Right lobe of liver (tissue), 6 donors: ENCODE results near the gene ZNF652. TPM values are rescaled to one million over a fixed set of nuclear protein-coding genes. Genes with fewer than 3 reads are reported as not detected.

ENCODE experiments used
- ATAC-seq, 4 donors: fragments of 200-7000 bp; cut with Tn5 transposase; one replicate each; pipeline ENCODE4 v1.9.1; 2020; ENCODE audit warnings: mild to moderate bottlenecking in 4 of 4, moderate library complexity in 4 of 4
- DNase-seq, 3 donors: peaks; one replicate each; pipeline ENCODE4 v3.0.0-alpha.2; 2020
- H3K27ac ChIP-seq, 3 donors: fragments of 200-600 bp; one replicate each; pipeline ENCODE4 v1.8.0; 2022
- H3K27me3 ChIP-seq, 2 donors: fragments of 200-600 bp; one replicate each; pipeline ENCODE4 v1.8.0; 2022
- H3K36me3 ChIP-seq, 4 donors: fragments of 200-600 bp; sonication (generic) in 1 of 4; one replicate each; pipeline versions ENCODE4 v1.5.1 to v1.8.0; 2017 to 2022; ENCODE audit warnings: control low read depth in 1 of 4
- H3K4me1 ChIP-seq, 4 donors: fragments of 200-600 bp; sonication (generic) in 1 of 4; one replicate each; pipeline versions ENCODE4 v1.5.1 to v1.8.0; 2017 to 2022; ENCODE audit warnings: control low read depth in 1 of 4
- H3K4me3 ChIP-seq, 3 donors: fragments of 200-600 bp; one replicate each; pipeline ENCODE4 v1.8.0; 2022
- H3K9me3 ChIP-seq, 4 donors: fragments of 200-600 bp; sonication (generic) in 1 of 4; one replicate each; pipeline versions ENCODE4 v1.5.1 to v1.8.0; 2017 to 2022; ENCODE audit warnings: control low read depth in 1 of 4
- POLR2A ChIP-seq: fragments of 450-650 bp; IDR thresholded peaks from one replicate; pipeline ENCODE4 v1.6.1; 2017; ENCODE audit warnings: antibody characterized with exemption, mild to moderate bottlenecking
- WGBS: methylation state at CpG from one replicate; pipeline ENCODE4 v1.1.6; 2018; ENCODE audit warnings: low coverage, low lambda C conversion rate; ENCODE audit not compliant: insufficient coverage; ENCODE audit errors: missing lambda C conversion rate; 5-methylcytosine and 5-hydroxymethylcytosine counted together
- intact Hi-C, 2 donors: fragments of 100-400 bp; cut with DNase I; formaldehyde crosslinking; loops; one replicate each; pipeline versions ENCODE4 v1.11.2 to v1.14.1; 2022
- total RNA-seq, 6 experiments: library from RNA; depleted of rRNA in 2 of 6; stranded (reverse); fragments of >200 nt in 2 of 6; fragmentation: NEBNext Ultra II Directional in 3 of 6; extraction: Animal tissue kit (Norgen Biotek cat#: 25700) in 3 of 6; gene quantifications; one replicate each; pipeline versions ENCODE4 v1.1.0 to v1.2.4, GENCODE V29; 2016 to 2023
- TF ChIP-seq, protein P1 (sequence below), 4 donors: fragments of 200-600 bp in 3 of 4; fragments of 450-650 bp in 1 of 4; IDR thresholded peaks; one replicate each; pipeline versions ENCODE4 v1.5.1 to v1.8.0; 2016 to 2022; ENCODE audit warnings: antibody characterized with exemption in 4 of 4, mild to moderate bottlenecking in 2 of 4
- donor health status: DM: no; HTN: yes; CAD: no.
- donor health status: DM: no; HTN: no; CAD: no.
- donor health status: DM: no; HTN: no; CAD: no.
- donor health status: DM: no; HTN: yes; CAD: no.
- donor health status: DM: no; HTN: yes; CAD: no.

Gene ZNF652
- total RNA-seq, 6 experiments from 2014 or later: 16.9 to 36.8 (median 24.3) TPM

DNA sequence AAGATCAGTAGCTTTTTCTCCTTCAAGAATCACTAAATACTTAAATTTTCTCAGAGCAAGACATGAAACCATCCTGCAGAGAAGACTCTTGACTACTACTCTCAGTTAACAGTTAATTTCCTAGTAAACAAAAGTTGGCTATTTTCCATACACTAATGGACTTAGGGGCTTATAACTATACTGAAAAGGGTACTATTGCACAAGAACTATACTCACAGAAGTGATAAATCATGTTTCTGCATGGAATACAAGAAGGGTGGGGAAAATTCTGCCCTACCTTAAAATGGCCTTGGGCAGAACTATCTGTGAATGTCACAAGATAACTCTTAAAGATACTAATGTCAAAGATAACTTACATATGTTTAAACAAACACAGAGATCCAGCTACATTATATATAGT is 12.5 kb downstream of the ZNF652 start:
- Histone ChIP-seq H3K27ac (no peak overlapping the region), H3K4me1 (peaks cover 0 to 20% (median 9%) of the 10 kb centered on the region in 4 donors), H3K9me3 (peaks cover 0 to 2% (median 0%) of the 10 kb centered on the region in 4 donors), H3K4me3 (no peak overlapping the region), H3K36me3 (no peaks in the 10 kb centered on the region), H3K27me3 (no peaks in the 10 kb centered on the region)
- ATAC-seq: no peak
- TF ChIP-seq, protein P1, sequence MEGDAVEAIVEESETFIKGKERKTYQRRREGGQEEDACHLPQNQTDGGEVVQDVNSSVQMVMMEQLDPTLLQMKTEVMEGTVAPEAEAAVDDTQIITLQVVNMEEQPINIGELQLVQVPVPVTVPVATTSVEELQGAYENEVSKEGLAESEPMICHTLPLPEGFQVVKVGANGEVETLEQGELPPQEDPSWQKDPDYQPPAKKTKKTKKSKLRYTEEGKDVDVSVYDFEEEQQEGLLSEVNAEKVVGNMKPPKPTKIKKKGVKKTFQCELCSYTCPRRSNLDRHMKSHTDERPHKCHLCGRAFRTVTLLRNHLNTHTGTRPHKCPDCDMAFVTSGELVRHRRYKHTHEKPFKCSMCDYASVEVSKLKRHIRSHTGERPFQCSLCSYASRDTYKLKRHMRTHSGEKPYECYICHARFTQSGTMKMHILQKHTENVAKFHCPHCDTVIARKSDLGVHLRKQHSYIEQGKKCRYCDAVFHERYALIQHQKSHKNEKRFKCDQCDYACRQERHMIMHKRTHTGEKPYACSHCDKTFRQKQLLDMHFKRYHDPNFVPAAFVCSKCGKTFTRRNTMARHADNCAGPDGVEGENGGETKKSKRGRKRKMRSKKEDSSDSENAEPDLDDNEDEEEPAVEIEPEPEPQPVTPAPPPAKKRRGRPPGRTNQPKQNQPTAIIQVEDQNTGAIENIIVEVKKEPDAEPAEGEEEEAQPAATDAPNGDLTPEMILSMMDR (IDR thresholded peaks at IDR 0.05): no peak
- TF ChIP-seq POLR2A: no peak
- DNase-seq: no peak
- intact Hi-C loops: no loop called here

DNA sequence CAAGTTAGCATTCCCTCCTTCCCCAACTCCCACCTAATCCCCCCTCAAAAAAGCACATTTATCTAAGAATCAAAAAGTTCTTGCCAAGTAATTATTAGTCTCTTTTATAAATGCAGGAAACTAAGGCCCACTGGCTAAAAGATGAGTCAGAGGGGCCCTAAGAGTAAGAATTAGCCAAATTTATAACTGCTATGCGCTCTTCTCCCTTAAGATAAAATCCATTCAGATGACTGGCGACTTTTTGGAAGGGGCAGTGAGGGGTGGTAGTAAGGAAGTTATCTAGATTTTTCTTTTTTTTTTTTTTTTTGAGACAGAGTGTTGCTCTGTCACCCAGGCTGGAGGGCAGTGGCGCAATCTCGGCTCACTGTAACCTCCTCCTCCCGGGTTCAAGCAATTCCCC is 17.1 kb downstream of the ZNF652 start:
- intact Hi-C loops: no loop called here
- Histone ChIP-seq H3K4me1 (peaks cover 0 to 16% (median 0%) of the 10 kb centered on the region in 4 donors), H3K27me3 (no peaks in the 10 kb centered on the region), H3K27ac (no peak overlapping the region), H3K36me3 (no peaks in the 10 kb centered on the region), H3K9me3 (peaks cover 0 to 2% (median 0%) of the 10 kb centered on the region in 4 donors), H3K4me3 (no peak overlapping the region)
- no peak for ATAC-seq
- 61% methylated on average over 3 of the region's 5 CpGs for WGBS
- DNase-seq: no peak
- TF ChIP-seq, protein P1 (IDR thresholded peaks at IDR 0.05): no peak
- no peak for TF ChIP-seq POLR2A

DNA sequence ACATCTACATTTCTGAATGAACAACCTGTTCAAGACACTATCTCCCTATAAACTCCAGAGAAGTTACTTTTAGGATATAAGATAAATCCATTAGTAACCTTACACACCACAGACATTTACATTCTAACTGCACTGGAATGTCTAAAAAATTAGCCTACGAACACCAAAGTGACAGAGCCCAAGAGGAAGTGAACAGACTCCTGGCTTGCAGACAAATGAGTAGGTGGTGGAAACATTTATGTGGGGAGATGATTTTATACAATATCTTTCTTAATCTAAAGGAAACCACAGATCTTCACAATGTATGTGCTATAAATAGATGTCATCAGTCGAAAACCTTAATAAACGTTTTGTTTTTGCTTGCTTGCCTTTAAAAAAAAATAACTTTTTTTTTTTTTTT is 18.8 kb downstream of the ZNF652 start:
- ATAC-seq (peak in 1 of 4 donors; percentile 39), DNase-seq (no peak)
- no peaks in the 10 kb centered on the region for H3K27me3 ChIP-seq
- peak overlapping the region in 2 of 3 donors; percentile 1 to 20 for H3K27ac ChIP-seq
- TF ChIP-seq POLR2A: no peak
- TF ChIP-seq, protein P1 (IDR thresholded peaks at IDR 0.05): no peak
- H3K36me3 ChIP-seq: no peaks in the 10 kb centered on the region
- H3K4me3 ChIP-seq: no peak overlapping the region
- H3K9me3 ChIP-seq: peaks cover 0 to 1% (median 0%) of the 10 kb centered on the region in 4 donors
- intact Hi-C loops: no loop called here
- H3K4me1 ChIP-seq: peaks cover 0 to 16% (median 0%) of the 10 kb centered on the region in 4 donors
- 34% methylated on average over 3 of the region's 3 CpGs for WGBS

DNA sequence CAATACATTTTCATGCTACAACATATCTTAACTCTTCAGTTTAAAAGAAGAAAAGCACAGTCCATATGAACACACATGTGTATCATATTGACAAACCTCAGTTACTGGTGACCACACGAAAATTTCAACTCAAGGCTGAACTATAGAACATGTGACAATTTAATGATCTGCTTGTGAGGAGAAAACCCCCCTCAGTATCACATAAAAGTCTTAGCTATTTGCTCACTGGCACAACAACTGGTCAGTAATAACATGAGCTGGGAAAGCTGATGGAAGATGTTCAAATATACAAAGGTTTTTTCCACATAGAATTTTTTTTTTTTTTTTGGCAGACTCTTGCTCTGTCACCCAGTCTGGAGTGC is 19.5 kb downstream of the ZNF652 start:
- Histone ChIP-seq H3K27ac (peak overlapping the region; percentile 1 to 43 (median 20)), H3K4me1 (peaks cover 0 to 16% (median 0%) of the 10 kb centered on the region in 4 donors), H3K4me3 (peak overlapping the region in 1 of 3 donors; percentile 1), H3K36me3 (no peaks in the 10 kb centered on the region), H3K27me3 (no peaks in the 10 kb centered on the region), H3K9me3 (no peaks in the 10 kb centered on the region)
- DNase-seq: no peak
- 8% methylated on average over 1 of the region's 1 CpG for WGBS
- no peak for TF ChIP-seq POLR2A
- TF ChIP-seq, protein P1 (IDR thresholded peaks at IDR 0.05): no peak
- intact Hi-C loops: no loop called here
- ATAC-seq: peak; percentile 64 to 78 (median 70)

DNA sequence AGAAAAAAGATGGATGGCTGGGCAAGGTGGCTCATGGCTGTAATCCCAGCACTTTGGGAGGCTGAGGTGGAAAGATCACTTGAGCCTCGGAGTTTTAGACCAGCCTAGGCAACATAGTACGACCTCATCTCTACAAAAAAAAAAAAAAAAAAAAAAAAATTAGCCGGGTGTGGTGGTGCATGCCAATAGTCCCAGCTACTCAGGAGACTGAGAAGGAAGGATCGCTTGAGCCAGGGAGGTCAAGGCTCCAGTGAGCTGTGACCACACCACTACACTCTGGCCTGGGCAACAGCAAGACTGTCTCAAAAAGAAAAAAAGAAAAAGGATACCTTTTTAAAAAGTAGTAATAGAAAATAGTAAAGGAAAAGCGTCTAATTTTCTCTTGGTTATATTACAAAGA is 20.7 kb downstream of the ZNF652 start:
- no peak overlapping the region for H3K4me3 ChIP-seq
- H3K9me3 ChIP-seq: no peaks in the 10 kb centered on the region
- peak overlapping the region in 1 of 3 donors; percentile 43 for H3K27ac ChIP-seq
- H3K27me3 ChIP-seq: no peaks in the 10 kb centered on the region
- TF ChIP-seq, protein P1 (IDR thresholded peaks at IDR 0.05): no peak
- no peak for TF ChIP-seq POLR2A
- DNase-seq (no peak), ATAC-seq (no peak)
- peaks cover 0 to 16% (median 0%) of the 10 kb centered on the region in 4 donors for H3K4me1 ChIP-seq
- no peaks in the 10 kb centered on the region for H3K36me3 ChIP-seq
- 64% methylated on average over 5 of the region's 5 CpGs for WGBS
- intact Hi-C loops: no loop called here
